Neural progenitor cell (in vitro differentiated cells): ENCODE results near the gene SEMA7A.

ENCODE experiments used
- EZH2 ChIP-seq: fragments of 200-600 bp; sonication (generic); IDR thresholded peaks from 2 replicates; pipeline ENCODE4 v1.6.1; 2017; ENCODE audit warnings: antibody characterized with exemption, mild to moderate bottlenecking, moderate library complexity
- EZH2phosphoT487 ChIP-seq: fragments of 200-600 bp; sonication (generic); IDR thresholded peaks from 2 replicates; pipeline ENCODE4 v1.6.1; 2017; ENCODE audit warnings: antibody characterized with exemption
- TF ChIP-seq, protein P1 (sequence below): fragments of 200-600 bp; sonication (generic); IDR thresholded peaks from 2 replicates; pipeline ENCODE4 v1.5.1; 2017; ENCODE audit warnings: antibody characterized with exemption, mild to moderate bottlenecking

DNA sequence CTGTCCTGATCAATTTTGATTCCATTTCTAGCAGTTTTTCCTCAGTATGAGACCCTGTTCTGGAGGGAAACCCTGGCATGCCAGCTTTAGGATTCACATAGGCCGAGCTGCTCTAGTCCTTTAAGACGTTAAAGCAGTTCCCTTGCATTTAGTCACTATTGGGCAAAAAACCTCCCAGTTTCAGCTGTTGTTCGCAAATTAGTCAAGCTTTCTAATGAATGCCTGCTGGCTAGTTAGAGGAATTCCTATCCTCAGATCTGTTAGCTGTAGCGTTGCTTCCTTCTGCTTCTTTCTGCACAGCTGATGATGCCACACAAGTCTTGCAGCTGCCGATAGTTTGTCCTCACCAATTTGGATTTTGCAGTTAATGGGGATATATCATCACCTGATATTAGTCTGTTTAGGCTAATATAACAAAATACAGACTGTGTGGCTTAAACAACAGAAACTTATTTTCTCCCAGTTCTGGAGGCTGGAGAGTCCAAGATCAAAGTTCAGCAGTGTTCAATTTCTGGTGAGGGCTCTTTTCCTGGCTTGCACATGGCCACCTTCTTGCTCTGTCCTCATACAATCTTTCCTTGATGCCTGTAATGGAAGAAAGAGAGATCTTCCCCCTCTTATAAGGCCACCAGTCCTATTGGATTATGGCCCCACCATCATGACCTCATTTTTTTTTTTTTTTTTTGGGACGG lies 34.7 kb upstream of the SEMA7A start:
- TF ChIP-seq, protein P1, sequence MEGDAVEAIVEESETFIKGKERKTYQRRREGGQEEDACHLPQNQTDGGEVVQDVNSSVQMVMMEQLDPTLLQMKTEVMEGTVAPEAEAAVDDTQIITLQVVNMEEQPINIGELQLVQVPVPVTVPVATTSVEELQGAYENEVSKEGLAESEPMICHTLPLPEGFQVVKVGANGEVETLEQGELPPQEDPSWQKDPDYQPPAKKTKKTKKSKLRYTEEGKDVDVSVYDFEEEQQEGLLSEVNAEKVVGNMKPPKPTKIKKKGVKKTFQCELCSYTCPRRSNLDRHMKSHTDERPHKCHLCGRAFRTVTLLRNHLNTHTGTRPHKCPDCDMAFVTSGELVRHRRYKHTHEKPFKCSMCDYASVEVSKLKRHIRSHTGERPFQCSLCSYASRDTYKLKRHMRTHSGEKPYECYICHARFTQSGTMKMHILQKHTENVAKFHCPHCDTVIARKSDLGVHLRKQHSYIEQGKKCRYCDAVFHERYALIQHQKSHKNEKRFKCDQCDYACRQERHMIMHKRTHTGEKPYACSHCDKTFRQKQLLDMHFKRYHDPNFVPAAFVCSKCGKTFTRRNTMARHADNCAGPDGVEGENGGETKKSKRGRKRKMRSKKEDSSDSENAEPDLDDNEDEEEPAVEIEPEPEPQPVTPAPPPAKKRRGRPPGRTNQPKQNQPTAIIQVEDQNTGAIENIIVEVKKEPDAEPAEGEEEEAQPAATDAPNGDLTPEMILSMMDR: no peak
- no peak for TF ChIP-seq EZH2
- no peak for TF ChIP-seq EZH2phosphoT487
